HepG2 (cell line): ENCODE data around the gene COBLL1. TPM values are rescaled to one million over a fixed set of nuclear protein-coding genes. Genes with fewer than 3 reads are reported as not detected.
A peak's percentile ranks its signal among the peaks of the same experiment; 100 is the strongest.

Source experiments
- ARID3A ChIP-seq: IDR thresholded peaks from 2 replicates; pipeline ENCODE4 v1.6.1; 2012; ENCODE audit warnings: low read depth, low read length, improper control_type of control experiment
- ATM ChIP-seq: fragments of 450-650 bp; IDR thresholded peaks from 2 replicates; pipeline ENCODE4 v1.7.1; 2017; ENCODE audit warnings: mild to moderate bottlenecking, borderline replicate concordance
- CEBPZ ChIP-seq: IDR thresholded peaks from 2 replicates; pipeline ENCODE4 v1.6.1; 2012; ENCODE audit warnings: low read length, improper control_type of control experiment
- FOSL2 ChIP-seq: sonication (generic); formaldehyde crosslinking; IDR thresholded peaks from 2 replicates; pipeline ENCODE4 v1.4.0; 2020; ENCODE audit warnings: missing genetic modification reagents
- FOXP1 ChIP-seq, 2 experiments: fragments of 450-650 bp in 1 of 2; IDR thresholded peaks; 2 replicates each; pipeline ENCODE4 v1.6.1; 2017 to 2018; ENCODE audit warnings: antibody characterized with exemption in 1 of 2
- MAF1 ChIP-seq: sonication (generic); formaldehyde crosslinking; IDR thresholded peaks from 2 replicates; pipeline ENCODE4 v1.5.0; 2020; ENCODE audit warnings: missing genetic modification reagents, borderline replicate concordance
- MIER2 ChIP-seq: IDR thresholded peaks from 2 replicates; pipeline ENCODE4 v1.6.1; 2016; ENCODE audit warnings: missing biosample characterization, missing genetic modification reagents
- MIER3 ChIP-seq: IDR thresholded peaks from 2 replicates; pipeline ENCODE4 v1.6.1; 2016; ENCODE audit warnings: missing compliant biosample characterization, borderline replicate concordance
- NR2F1 ChIP-seq, 2 experiments: fragments of 450-650 bp in 1 of 2; formaldehyde crosslinking in 1 of 2; IDR thresholded peaks; 2 replicates each; pipeline versions ENCODE4 v1.5.0 to v1.6.1; 2016 to 2020; ENCODE audit warnings: mild to moderate bottlenecking in 1 of 2, missing compliant biosample characterization in 1 of 2, missing genetic modification reagents in 1 of 2, moderate library complexity in 1 of 2
- NRL ChIP-seq: sonication (generic); formaldehyde crosslinking; IDR thresholded peaks from 2 replicates; pipeline ENCODE4 v1.5.0; 2020; ENCODE audit warnings: missing genetic modification reagents, mild to moderate bottlenecking, moderate library complexity, borderline replicate concordance
- TAF1 ChIP-seq: sonication (generic); formaldehyde crosslinking; IDR thresholded peaks from 2 replicates; pipeline ENCODE4 v1.4.0; 2020; ENCODE audit warnings: missing genetic modification reagents
- TFDP1 ChIP-seq: IDR thresholded peaks from 2 replicates; pipeline ENCODE4 v1.6.1; 2016; ENCODE audit warnings: missing compliant biosample characterization, missing genetic modification reagents, borderline replicate concordance
- ZFY ChIP-seq: sonication (generic); formaldehyde crosslinking; IDR thresholded peaks from 2 replicates; pipeline ENCODE4 v1.4.0; 2020; ENCODE audit warnings: missing genetic modification reagents
- ZKSCAN5 ChIP-seq: sonication (generic); formaldehyde crosslinking; IDR thresholded peaks from 2 replicates; pipeline ENCODE4 v1.5.1; 2020; ENCODE audit warnings: mild to moderate bottlenecking, missing genetic modification reagents
- ZNF337 ChIP-seq: sonication (generic); formaldehyde crosslinking; IDR thresholded peaks from 2 replicates; pipeline ENCODE4 v1.5.1; 2020; ENCODE audit warnings: missing genetic modification reagents, low read depth, mild to moderate bottlenecking, borderline replicate concordance
- ZNF558 ChIP-seq: sonication (generic); formaldehyde crosslinking; IDR thresholded peaks from 2 replicates; pipeline ENCODE4 v1.9.0; 2022; ENCODE audit warnings: mild to moderate bottlenecking, missing genetic modification reagents, borderline replicate concordance
- ZNF670 ChIP-seq: sonication (generic); formaldehyde crosslinking; IDR thresholded peaks from 2 replicates; pipeline ENCODE4 v1.8.0; 2022; ENCODE audit warnings: mild to moderate bottlenecking, missing genetic modification reagents, borderline replicate concordance
- ZNF75D ChIP-seq: sonication (generic); formaldehyde crosslinking; IDR thresholded peaks from 2 replicates; pipeline ENCODE4 v1.8.1; 2023; ENCODE audit warnings: missing genetic modification reagents, mild to moderate bottlenecking, borderline replicate concordance
- ZSCAN12 ChIP-seq: sonication (generic); formaldehyde crosslinking; IDR thresholded peaks from 2 replicates; pipeline ENCODE4 v1.9.0; 2021; ENCODE audit warnings: mild to moderate bottlenecking, missing genetic modification reagents
- ZSCAN22 ChIP-seq: sonication (generic); formaldehyde crosslinking; IDR thresholded peaks from 2 replicates; pipeline ENCODE4 v1.4.0; 2020; ENCODE audit warnings: mild to moderate bottlenecking, missing genetic modification reagents
- polyA plus RNA-seq, 8 experiments: library from polyadenylated mRNA; depleted of rRNA in 3 of 8; stranded (reverse) in 7 of 8; unstranded in 1 of 8; fragments of >200 nt; fragmentation: Illumina TruSeq in 4 of 8; extraction: Trizol in 4 of 8; gene quantifications; 2 replicates each; pipeline versions ENCODE4 v1.2.1 to v1.2.3, GENCODE V29; 2011 to 2016; ENCODE audit warnings: low read depth in 4 of 8, missing spikeins in 1 of 8, mixed read lengths in 1 of 8; ENCODE audit not compliant: insufficient read depth in 1 of 8
- total RNA-seq, 5 experiments: library from RNA; depleted of rRNA; stranded (reverse); fragments of >200 nt; fragmentation: Illumina TruSeq; extraction: Trizol; gene quantifications; 2 replicates each; pipeline ENCODE4 v1.2.3, GENCODE V29; 2016; ENCODE audit warnings: low read depth in 1 of 5
- TF ChIP-seq, protein P1 (sequence below): sonication (generic); formaldehyde crosslinking; IDR thresholded peaks from 2 replicates; pipeline ENCODE4 v1.4.0; 2020; ENCODE audit warnings: mild to moderate bottlenecking, low read depth, missing genetic modification reagents
- TF ChIP-seq, protein P2 (sequence below): sonication (generic); formaldehyde crosslinking; IDR thresholded peaks from 2 replicates; pipeline ENCODE4 v1.4.0; 2020; ENCODE audit warnings: missing genetic modification reagents, borderline replicate concordance

COBLL1 gene
- total and polyA plus RNA-seq, 2 of the 13 experiments (the other 11 are each of a cell fraction or from before 2014, with no cell fraction given) = 32.6 to 86.8 TPM

- TF ChIP-seq ZFY (CRISPR knock-in tag) = no peak
- no peak for TF ChIP-seq NRL
- no peak for TF ChIP-seq TFDP1 (CRISPR knock-in tag)
- TF ChIP-seq ARID3A = peak; percentile 96
- TF ChIP-seq ZKSCAN5 (CRISPR knock-in tag) = no peak
- TF ChIP-seq CEBPZ = no peak
- TF ChIP-seq ZNF558 (CRISPR knock-in tag) = no peak
- no peak for TF ChIP-seq FOXP1 (IDR thresholded peaks at IDR 0.05)
- peak; percentile 54; the same call in 1 of the 2 replicates for TF ChIP-seq FOXP1 (CRISPR knock-in tag; IDR thresholded peaks at IDR 0.05)
- TF ChIP-seq FOSL2 (CRISPR knock-in tag) = no peak
- no peak for TF ChIP-seq ATM
- no peak for TF ChIP-seq ZSCAN12 (CRISPR knock-in tag)
- TF ChIP-seq MAF1 (CRISPR knock-in tag) = no peak
- no peak; the same call in 1 of the 2 replicates for TF ChIP-seq MIER3 (CRISPR knock-in tag)
- TF ChIP-seq ZNF75D = no peak
- TF ChIP-seq, protein P1, sequence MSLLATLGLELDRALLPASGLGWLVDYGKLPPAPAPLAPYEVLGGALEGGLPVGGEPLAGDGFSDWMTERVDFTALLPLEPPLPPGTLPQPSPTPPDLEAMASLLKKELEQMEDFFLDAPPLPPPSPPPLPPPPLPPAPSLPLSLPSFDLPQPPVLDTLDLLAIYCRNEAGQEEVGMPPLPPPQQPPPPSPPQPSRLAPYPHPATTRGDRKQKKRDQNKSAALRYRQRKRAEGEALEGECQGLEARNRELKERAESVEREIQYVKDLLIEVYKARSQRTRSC (CRISPR knock-in tag) = no peak
- TF ChIP-seq ZSCAN22 (CRISPR knock-in tag) = no peak
- TF ChIP-seq, protein P2, sequence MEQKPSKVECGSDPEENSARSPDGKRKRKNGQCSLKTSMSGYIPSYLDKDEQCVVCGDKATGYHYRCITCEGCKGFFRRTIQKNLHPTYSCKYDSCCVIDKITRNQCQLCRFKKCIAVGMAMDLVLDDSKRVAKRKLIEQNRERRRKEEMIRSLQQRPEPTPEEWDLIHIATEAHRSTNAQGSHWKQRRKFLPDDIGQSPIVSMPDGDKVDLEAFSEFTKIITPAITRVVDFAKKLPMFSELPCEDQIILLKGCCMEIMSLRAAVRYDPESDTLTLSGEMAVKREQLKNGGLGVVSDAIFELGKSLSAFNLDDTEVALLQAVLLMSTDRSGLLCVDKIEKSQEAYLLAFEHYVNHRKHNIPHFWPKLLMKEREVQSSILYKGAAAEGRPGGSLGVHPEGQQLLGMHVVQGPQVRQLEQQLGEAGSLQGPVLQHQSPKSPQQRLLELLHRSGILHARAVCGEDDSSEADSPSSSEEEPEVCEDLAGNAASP (CRISPR knock-in tag) = no peak
- TF ChIP-seq ZNF337 (CRISPR knock-in tag) = no peak
- no peak for TF ChIP-seq NR2F1 (CRISPR knock-in tag; IDR thresholded peaks at IDR 0.05)
- TF ChIP-seq TAF1 (CRISPR knock-in tag) = no peak
- TF ChIP-seq MIER2 = no peak
- no peak for TF ChIP-seq ZNF670 (CRISPR knock-in tag)
These were observed 129.9 kb downstream of the COBLL1 start (continued) for GRCh38 chr2:164711766-164712138.
